A549 (cell line): ENCODE data around the gene RNF166. TPM values are rescaled to one million over a fixed set of nuclear protein-coding genes. Genes with fewer than 3 reads are reported as not detected.
A peak's percentile ranks its signal among the peaks of the same experiment; 100 is the strongest.

ENCODE experiments used
- ATAC-seq, 2 experiments: fragments of 200-7000 bp in 1 of 2; fragments of >200 bp in 1 of 2; cut with Nextera tagmentation in 1 of 2; cut with Tn5 transposase in 1 of 2; 3 replicates each; pipeline versions ENCODE4 v1.8.0 to v1.9.1; 2018 to 2020; ENCODE audit warnings: mild to moderate bottlenecking in 1 of 2, moderate library complexity in 1 of 2
- CTCF ChIA-PET: fragments of 300-600 bp; sonication (Branson Sonifier 250); formaldehyde crosslinking; extraction: SDS; loops from one replicate; lab custom pipeline; 2021; ENCODE audit warnings: antibody characterized with exemption, inconsistent platforms; lab: Yijun Ruan, JAX
- POLR2A ChIA-PET: fragments of 350-600 bp; formaldehyde crosslinking; extraction: SDS; loops from one replicate; lab custom pipeline; 2021; ENCODE audit warnings: antibody characterized with exemption, inconsistent platforms; lab: Yijun Ruan, JAX
- DNase-seq, 2 experiments: peaks; one replicate each; pipeline versions ENCODE4 v3.0.0 to v3.0.0-alpha.2; 2011 to 2016; ENCODE audit warnings: low read depth in 1 of 2, low spot score in 1 of 2
- FAIRE-seq: peaks from 2 replicates; lab custom pipeline; 2011; peaks lifted over from hg19 to GRCh38; lab: Jason Lieb, UNC
- H3K27ac ChIP-seq, 2 experiments: fragments of >200 bp; sonication (Bioruptor Twin); formaldehyde crosslinking; 3 replicates each; pipeline ENCODE4 v1.5.1; 2016 to 2017
- H3K4me1 ChIP-seq: fragments of >200 bp; sonication (Bioruptor Twin); formaldehyde crosslinking; 3 replicates; pipeline ENCODE4 v1.6.1; 2016
- H3K4me2 ChIP-seq: fragments of >200 bp; sonication (Bioruptor Twin); formaldehyde crosslinking; 3 replicates; pipeline ENCODE4 v1.6.1; 2016
- H3K4me3 ChIP-seq: fragments of >200 bp; sonication (Bioruptor Twin); formaldehyde crosslinking; 3 replicates; pipeline ENCODE4 v1.5.1; 2016
- H3K9me3 ChIP-seq: fragments of >200 bp; sonication (Bioruptor Twin); formaldehyde crosslinking; 3 replicates; pipeline ENCODE4 v1.6.1; 2016
- CHD2 ChIP-seq: fragments of 150-350 bp; IDR thresholded peaks from 2 replicates; pipeline ENCODE4 v1.6.1; 2014; ENCODE audit warnings: low read length; ENCODE audit not compliant: partially characterized antibody
- CHD4 ChIP-seq: fragments of 200-600 bp; sonication (generic); IDR thresholded peaks from 2 replicates; pipeline ENCODE4 v1.6.1; 2016; ENCODE audit warnings: antibody characterized with exemption, mild to moderate bottlenecking, borderline replicate concordance
- EHF ChIP-seq: fragments of 250-450 bp; sonication (Bioruptor Pico); IDR thresholded peaks from 2 replicates; pipeline ENCODE4 v1.5.0; 2020; ENCODE audit warnings: mild to moderate bottlenecking
- EHMT2 ChIP-seq: fragments of 200-600 bp; sonication (generic); IDR thresholded peaks from 2 replicates; pipeline ENCODE4 v1.6.1; 2016; ENCODE audit warnings: antibody characterized with exemption, low read depth, mild to moderate bottlenecking, moderate library complexity
- HOXB13 ChIP-seq: fragments of 250-450 bp; sonication (Bioruptor Pico); IDR thresholded peaks from 2 replicates; pipeline ENCODE4 v1.5.0; 2020; ENCODE audit warnings: low read depth, mild to moderate bottlenecking, moderate library complexity
- KDM1A ChIP-seq: fragments of 200-600 bp; sonication (generic); IDR thresholded peaks from 2 replicates; pipeline ENCODE4 v1.6.1; 2016; ENCODE audit warnings: low read depth, mild to moderate bottlenecking
- NR3C1 ChIP-seq: fragments of >200 bp; sonication (Bioruptor Twin); formaldehyde crosslinking; IDR thresholded peaks from 3 replicates; pipeline ENCODE4 v1.6.1; 2017
- POLR2AphosphoS2 ChIP-seq: conservative IDR thresholded peaks from 2 replicates; pipeline ENCODE4 v1.6.1; 2012; ENCODE audit warnings: low read length, improper control_type of control experiment, inconsistent platforms
- REST ChIP-seq: fragments of 200-600 bp; sonication (generic); IDR thresholded peaks from 2 replicates; pipeline ENCODE4 v1.6.1; 2016; ENCODE audit warnings: antibody characterized with exemption, mild to moderate bottlenecking, moderate library complexity
- RNF2 ChIP-seq: fragments of 200-600 bp; sonication (generic); IDR thresholded peaks from 2 replicates; pipeline ENCODE4 v1.6.1; 2016; ENCODE audit warnings: low read depth, mild to moderate bottlenecking, antibody characterized with exemption, moderate library complexity, borderline replicate concordance
- TP53 ChIP-seq: fragments of 250-450 bp; sonication (Bioruptor Pico); IDR thresholded peaks from 2 replicates; pipeline ENCODE4 v1.5.0; 2021; ENCODE audit warnings: mild to moderate bottlenecking, moderate library complexity
- ZSCAN20 ChIP-seq: fragments of 250-450 bp; sonication (Bioruptor Pico); IDR thresholded peaks from 2 replicates; pipeline ENCODE4 v1.8.0; 2022; ENCODE audit warnings: mild to moderate bottlenecking, moderate library complexity
- WGBS: methylation state at CpG from one replicate; pipeline ENCODE4 v1.1.6; 2017; ENCODE audit errors: missing lambda C conversion rate; 5-methylcytosine and 5-hydroxymethylcytosine counted together
- polyA plus RNA-seq, 4 experiments: library from polyadenylated mRNA; depleted of rRNA in 3 of 4; stranded (reverse); fragments of >200 nt; fragmentation: RNase III in 1 of 4; extraction: RNeasy Plus Mini Kit Qiagen cat#74134 plus additional on column Dnase treatment in 1 of 4; gene quantifications; 2 replicates in 3 of 4; 3 replicates in 1 of 4; pipeline ENCODE4 v1.2.3, GENCODE V29; 2011 to 2017
- TF ChIP-seq, protein P1 (sequence below): fragments of 150-350 bp; IDR thresholded peaks from 2 replicates; pipeline ENCODE4 v1.6.1; 2014; ENCODE audit warnings: low read depth, mild to moderate bottlenecking, low read length
- TF ChIP-seq, protein P2 (sequence below): fragments of 250-450 bp; sonication (Bioruptor Pico); IDR thresholded peaks from 2 replicates; pipeline ENCODE4 v1.5.0; 2021; ENCODE audit warnings: mild to moderate bottlenecking, moderate library complexity, borderline replicate concordance
- TF ChIP-seq, protein P3 (sequence below): IDR thresholded peaks from 2 replicates; pipeline ENCODE4 v1.6.1; 2012; ENCODE audit warnings: low read depth, borderline replicate concordance
- TF ChIP-seq, protein P4 (sequence below): IDR thresholded peaks from 2 replicates; pipeline ENCODE4 v1.6.1; 2012

Gene RNF166
- polyA plus RNA-seq, 2 of the 4 experiments (the other 2 are of a cell fraction): 9.4 to 11.6 TPM

- TF ChIP-seq CHD2: no peak
- TF ChIP-seq REST: no peak
- TF ChIP-seq RNF2: no peak
- POLR2A ChIA-PET: no interaction called here
- peaks cover 16% of the 10 kb centered on the region; the same call in 2 of the 3 replicates for H3K4me1 ChIP-seq
- DNase-seq (no peak), ATAC-seq (no peak), FAIRE-seq (no peak)
- H3K4me3 ChIP-seq: no peak overlapping the region
- 57% methylated on average over 3 of the region's 3 CpGs for WGBS
- no peak overlapping the region for H3K4me2 ChIP-seq
- CTCF ChIA-PET: interaction anchor here (0.8 to 2.1 kb wide), 9 partner anchors 8 to 58 kb away, joined by 3 to 6 read pairs (median 4); no protein-coding TSS in a partner anchor
- H3K27ac ChIP-seq: no peak overlapping the region
- H3K9me3 ChIP-seq: no peaks in the 10 kb centered on the region
Measured at GRCh38 chr16:88687676-88688012, 18.6 kb downstream of the RNF166 start.

GRCh38 chr16:88687254-88687576 is 19.0 kb downstream of the RNF166 start:
- Histone ChIP-seq H3K4me3 (no peak overlapping the region), H3K9me3 (no peaks in the 10 kb centered on the region), H3K4me1 (peaks cover 16% of the 10 kb centered on the region; the same call in 2 of the 3 replicates), H3K27ac (no peak overlapping the region), H3K4me2 (no peak overlapping the region; the same call in 1 of the 3 replicates)
- ChIA-PET POLR2A (no interaction called here), CTCF (interaction anchor here (0.6 to 2.1 kb wide), 10 partner anchors 7 to 746 kb away, joined by 3 to 6 read pairs (median 4); no protein-coding TSS in a partner anchor)
- no peak for FAIRE-seq
- ATAC-seq: no peak
- 72% methylated on average over 6 of the region's 10 CpGs for WGBS
- no peak for TF ChIP-seq POLR2AphosphoS2
- TF ChIP-seq EHMT2: no peak
- TF ChIP-seq, protein P1, sequence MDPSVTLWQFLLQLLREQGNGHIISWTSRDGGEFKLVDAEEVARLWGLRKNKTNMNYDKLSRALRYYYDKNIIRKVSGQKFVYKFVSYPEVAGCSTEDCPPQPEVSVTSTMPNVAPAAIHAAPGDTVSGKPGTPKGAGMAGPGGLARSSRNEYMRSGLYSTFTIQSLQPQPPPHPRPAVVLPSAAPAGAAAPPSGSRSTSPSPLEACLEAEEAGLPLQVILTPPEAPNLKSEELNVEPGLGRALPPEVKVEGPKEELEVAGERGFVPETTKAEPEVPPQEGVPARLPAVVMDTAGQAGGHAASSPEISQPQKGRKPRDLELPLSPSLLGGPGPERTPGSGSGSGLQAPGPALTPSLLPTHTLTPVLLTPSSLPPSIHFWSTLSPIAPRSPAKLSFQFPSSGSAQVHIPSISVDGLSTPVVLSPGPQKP: no peak
- TF ChIP-seq ZSCAN20 (CRISPR knock-in tag): no peak
- TF ChIP-seq, protein P2, sequence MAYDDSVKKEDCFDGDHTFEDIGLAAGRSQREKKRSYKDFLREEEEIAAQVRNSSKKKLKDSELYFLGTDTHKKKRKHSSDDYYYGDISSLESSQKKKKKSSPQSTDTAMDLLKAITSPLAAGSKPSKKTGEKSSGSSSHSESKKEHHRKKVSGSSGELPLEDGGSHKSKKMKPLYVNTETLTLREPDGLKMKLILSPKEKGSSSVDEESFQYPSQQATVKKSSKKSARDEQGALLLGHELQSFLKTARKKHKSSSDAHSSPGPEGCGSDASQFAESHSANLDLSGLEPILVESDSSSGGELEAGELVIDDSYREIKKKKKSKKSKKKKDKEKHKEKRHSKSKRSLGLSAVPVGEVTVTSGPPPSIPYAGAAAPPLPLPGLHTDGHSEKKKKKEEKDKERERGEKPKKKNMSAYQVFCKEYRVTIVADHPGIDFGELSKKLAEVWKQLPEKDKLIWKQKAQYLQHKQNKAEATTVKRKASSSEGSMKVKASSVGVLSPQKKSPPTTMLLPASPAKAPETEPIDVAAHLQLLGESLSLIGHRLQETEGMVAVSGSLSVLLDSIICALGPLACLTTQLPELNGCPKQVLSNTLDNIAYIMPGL (CRISPR knock-in tag): no peak
- TF ChIP-seq NR3C1: no peak
- no peak for TF ChIP-seq TP53
- no peak for TF ChIP-seq EHF (CRISPR knock-in tag)
- no peak for TF ChIP-seq HOXB13
- no peak for DNase-seq

DNA sequence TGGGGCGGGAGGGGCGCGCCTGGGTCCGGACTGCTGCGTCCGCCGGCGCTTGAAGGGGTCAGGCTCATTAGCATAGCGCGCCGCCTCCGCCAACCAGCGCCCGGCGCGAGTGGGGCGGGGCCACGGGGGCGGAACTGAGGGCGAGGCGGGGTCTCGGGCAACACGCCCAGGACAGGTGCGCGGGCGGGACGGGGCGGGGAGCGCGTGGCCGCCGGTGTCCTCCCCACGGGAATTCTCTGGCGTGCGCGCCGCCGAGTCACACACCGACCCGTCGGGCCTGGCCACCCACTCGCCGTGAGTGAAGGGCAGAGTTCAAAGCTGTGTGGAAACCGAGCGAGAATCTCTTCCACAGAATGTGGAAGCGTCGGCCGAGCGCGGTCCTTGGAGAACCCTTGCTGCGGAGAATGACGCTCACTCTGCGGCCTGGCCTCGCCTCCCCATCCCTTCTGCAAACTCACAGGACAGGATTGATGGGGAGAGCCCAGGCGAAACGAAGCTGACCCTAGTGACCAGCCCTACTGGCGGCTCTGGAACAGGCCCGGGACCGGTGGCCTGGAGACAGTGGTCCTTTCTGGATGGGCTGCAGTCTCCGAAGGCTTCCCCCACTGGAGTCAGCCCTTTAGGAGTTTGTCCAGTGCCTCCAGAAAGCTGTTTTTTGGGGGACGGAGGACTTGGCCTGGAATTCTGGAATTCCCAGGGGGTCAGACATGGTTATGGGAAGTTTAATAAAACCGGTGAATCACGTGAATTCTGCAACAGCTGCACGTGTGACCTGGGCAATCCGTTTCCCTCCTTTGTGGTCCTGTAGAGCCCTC is 19.6 kb downstream of the RNF166 start, which contains the start of gene SNAI3:
Gene SNAI3, minus strand, starts transcription at position 69 of the 815 bp plus-strand sequence. CDS start 101 bp downstream, outside the sequence.
- POLR2A ChIA-PET: no interaction called here
- DNase-seq: peak; percentile 63 to 89
- FAIRE-seq: no peak

More for the DNA sequence above, 19.6 kb downstream of the RNF166 start, which contains the start of gene SNAI3:
- CTCF ChIA-PET: interaction anchor here (0.6 to 2.2 kb wide), 12 partner anchors 9 to 746 kb away, joined by 3 to 8 read pairs (median 4); no protein-coding TSS in a partner anchor
- Histone ChIP-seq H3K4me3 (peak within 1 kb of the TSS; percentile 75), H3K4me1 (peaks cover 16% of the 10 kb centered on the region; the same call in 2 of the 3 replicates), H3K4me2 (peak within 1 kb of the TSS; percentile 100), H3K27ac (peak within 1 kb of the TSS; percentile 39 to 75; a peak in 3 of 6 replicates), H3K9me3 (no peaks in the 10 kb centered on the region)
- ATAC-seq: peak; percentile 81 to 93
- TF ChIP-seq CHD4 (no peak), CHD2 (no peak), KDM1A (no peak), TP53 (no peak)
- TF ChIP-seq, protein P3, sequence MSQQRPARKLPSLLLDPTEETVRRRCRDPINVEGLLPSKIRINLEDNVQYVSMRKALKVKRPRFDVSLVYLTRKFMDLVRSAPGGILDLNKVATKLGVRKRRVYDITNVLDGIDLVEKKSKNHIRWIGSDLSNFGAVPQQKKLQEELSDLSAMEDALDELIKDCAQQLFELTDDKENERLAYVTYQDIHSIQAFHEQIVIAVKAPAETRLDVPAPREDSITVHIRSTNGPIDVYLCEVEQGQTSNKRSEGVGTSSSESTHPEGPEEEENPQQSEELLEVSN: peak; percentile 41; the same call in 1 of the 2 replicates
- TF ChIP-seq, protein P4, sequence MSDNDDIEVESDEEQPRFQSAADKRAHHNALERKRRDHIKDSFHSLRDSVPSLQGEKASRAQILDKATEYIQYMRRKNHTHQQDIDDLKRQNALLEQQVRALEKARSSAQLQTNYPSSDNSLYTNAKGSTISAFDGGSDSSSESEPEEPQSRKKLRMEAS: peak; percentile 60
- WGBS: 17% methylated on average over 29 of the region's 65 CpGs
